ENCODE measurements around the gene RAD52. TPM values are rescaled to one million over a fixed set of nuclear protein-coding genes. Genes with fewer than 3 reads are reported as not detected.

The RAD52 gene
- total RNA-seq, 3 donors from 2014 or later: 8.0 to 12.1 (median 11.1) TPM

- peak in 1 of 2 donors; percentile 22 for ATAC-seq
- Mint-ChIP-seq H3K9me3 (no peaks in the 10 kb centered on the region), H3K4me3 (no peak overlapping the region), H3K27me3 (ENCODE audit: low read depth) (no peaks in the 10 kb centered on the region), H3K36me3 (ENCODE audit: insufficient read depth) (peaks cover 22% of the 10 kb centered on the region), H3K4me1 (ENCODE audit: low read depth) (peaks cover 18% of the 10 kb centered on the region)
- no peak for DNase-seq
These were observed 35.4 kb downstream of the RAD52 start for GRCh38 chr12:913919-914698.

GRCh38 chr12:912466-913235 is 36.8 kb downstream of the RAD52 start:
- no peak for ATAC-seq

GRCh38 chr12:911191-911826 is 38.2 kb downstream of the RAD52 start:
- DNase-seq (no peak), ATAC-seq (no peak)
- no peak overlapping the region for H3K4me3 Mint-ChIP-seq
- H3K36me3 Mint-ChIP-seq (ENCODE audit: insufficient read depth): peaks cover 31% of the 10 kb centered on the region
- H3K9me3 Mint-ChIP-seq: no peaks in the 10 kb centered on the region
- H3K27me3 Mint-ChIP-seq (ENCODE audit: low read depth): no peaks in the 10 kb centered on the region
- peaks cover 14% of the 10 kb centered on the region for H3K4me1 Mint-ChIP-seq (ENCODE audit: low read depth)

More at GRCh38 chr12:912466-913235, 36.8 kb downstream of the RAD52 start:
- Mint-ChIP-seq H3K9me3 (no peaks in the 10 kb centered on the region), H3K36me3 (ENCODE audit: insufficient read depth) (peaks cover 27% of the 10 kb centered on the region), H3K4me3 (no peak overlapping the region), H3K4me1 (ENCODE audit: low read depth) (peaks cover 18% of the 10 kb centered on the region), H3K27me3 (ENCODE audit: low read depth) (no peaks in the 10 kb centered on the region)
- DNase-seq: no peak

GRCh38 chr12:910416-910815 is 39.1 kb downstream of the RAD52 start:
- Mint-ChIP-seq H3K4me1 (ENCODE audit: low read depth) (peaks cover 21% of the 10 kb centered on the region), H3K9me3 (no peaks in the 10 kb centered on the region), H3K4me3 (no peak overlapping the region), H3K36me3 (ENCODE audit: insufficient read depth) (peaks cover 34% of the 10 kb centered on the region), H3K27me3 (ENCODE audit: low read depth) (no peaks in the 10 kb centered on the region)
- ATAC-seq: no peak
- no peak for DNase-seq

GRCh38 chr12:909861-910260 is 39.6 kb downstream of the RAD52 start:
- Mint-ChIP-seq H3K36me3 (ENCODE audit: insufficient read depth) (peaks cover 36% of the 10 kb centered on the region), H3K4me1 (ENCODE audit: low read depth) (peaks cover 23% of the 10 kb centered on the region), H3K27me3 (ENCODE audit: low read depth) (no peaks in the 10 kb centered on the region), H3K9me3 (no peaks in the 10 kb centered on the region), H3K4me3 (no peak overlapping the region)
- ATAC-seq: no peak
- DNase-seq: no peak

- Mint-ChIP-seq H3K9me3 (no peaks in the 10 kb centered on the region), H3K36me3 (ENCODE audit: insufficient read depth) (peaks cover 46% of the 10 kb centered on the region), H3K4me3 (no peak overlapping the region), H3K27me3 (ENCODE audit: low read depth) (no peaks in the 10 kb centered on the region), H3K4me1 (ENCODE audit: low read depth) (peaks cover 26% of the 10 kb centered on the region)
- DNase-seq (no peak), ATAC-seq (no peak)
These were observed 41.9 kb downstream of the RAD52 start for GRCh38 chr12:907413-908185.

- Mint-ChIP-seq H3K27me3 (ENCODE audit: low read depth) (no peaks in the 10 kb centered on the region), H3K36me3 (ENCODE audit: insufficient read depth) (peaks cover 56% of the 10 kb centered on the region), H3K4me3 (no peak overlapping the region), H3K4me1 (ENCODE audit: low read depth) (peaks cover 26% of the 10 kb centered on the region), H3K9me3 (no peaks in the 10 kb centered on the region)
- DNase-seq: no peak
- ATAC-seq: no peak
These were observed 43.4 kb downstream of the RAD52 start for GRCh38 chr12:906062-906585.

GRCh38 chr12:905261-906031 is 44.0 kb downstream of the RAD52 start:
- Mint-ChIP-seq H3K27me3 (ENCODE audit: low read depth) (no peaks in the 10 kb centered on the region), H3K36me3 (ENCODE audit: insufficient read depth) (peaks cover 62% of the 10 kb centered on the region), H3K4me1 (ENCODE audit: low read depth) (peaks cover 26% of the 10 kb centered on the region), H3K9me3 (no peaks in the 10 kb centered on the region), H3K4me3 (no peak overlapping the region)
- ATAC-seq (peak; percentile 52 to 54), DNase-seq (no peak)

- DNase-seq (no peak), ATAC-seq (no peak)
- Mint-ChIP-seq H3K4me3 (no peak overlapping the region), H3K9me3 (no peaks in the 10 kb centered on the region), H3K27me3 (ENCODE audit: low read depth) (no peaks in the 10 kb centered on the region), H3K36me3 (ENCODE audit: insufficient read depth) (peaks cover 63% of the 10 kb centered on the region), H3K4me1 (ENCODE audit: low read depth) (peaks cover 26% of the 10 kb centered on the region)
These were observed 45.5 kb downstream of the RAD52 start for GRCh38 chr12:904010-904414.

GRCh38 chr12:903055-903454 is 46.4 kb downstream of the RAD52 start:
- Mint-ChIP-seq H3K27me3 (ENCODE audit: low read depth) (no peaks in the 10 kb centered on the region), H3K4me1 (ENCODE audit: low read depth) (peaks cover 26% of the 10 kb centered on the region), H3K9me3 (no peaks in the 10 kb centered on the region), H3K36me3 (ENCODE audit: insufficient read depth) (peaks cover 58% of the 10 kb centered on the region), H3K4me3 (no peak overlapping the region)
- ATAC-seq (no peak), DNase-seq (no peak)

GRCh38 chr12:902581-902980 is 46.9 kb downstream of the RAD52 start:
- ATAC-seq (no peak), DNase-seq (no peak)
- Mint-ChIP-seq H3K4me3 (no peak overlapping the region), H3K27me3 (ENCODE audit: low read depth) (no peaks in the 10 kb centered on the region), H3K9me3 (no peaks in the 10 kb centered on the region), H3K4me1 (ENCODE audit: low read depth) (peaks cover 26% of the 10 kb centered on the region), H3K36me3 (ENCODE audit: insufficient read depth) (peaks cover 59% of the 10 kb centered on the region)

- Mint-ChIP-seq H3K4me1 (ENCODE audit: low read depth) (no peaks in the 10 kb centered on the region), H3K4me3 (no peak overlapping the region), H3K36me3 (ENCODE audit: insufficient read depth) (peaks cover 42% of the 10 kb centered on the region), H3K9me3 (no peaks in the 10 kb centered on the region), H3K27me3 (ENCODE audit: low read depth) (no peaks in the 10 kb centered on the region)
- ATAC-seq (no peak), DNase-seq (no peak)
These were observed 52.1 kb downstream of the RAD52 start for GRCh38 chr12:897386-897785.

- H3K9me3 Mint-ChIP-seq: no peaks in the 10 kb centered on the region
- H3K4me3 Mint-ChIP-seq: no peak overlapping the region
- DNase-seq (no peak), ATAC-seq (no peak)
- H3K36me3 Mint-ChIP-seq (ENCODE audit: insufficient read depth): peaks cover 35% of the 10 kb centered on the region
- H3K4me1 Mint-ChIP-seq (ENCODE audit: low read depth): no peaks in the 10 kb centered on the region
- H3K27me3 Mint-ChIP-seq (ENCODE audit: low read depth): no peaks in the 10 kb centered on the region
These were observed 53.5 kb downstream of the RAD52 start for GRCh38 chr12:896031-896430.

Measured in activated T-cell treated with anti-CD3 and anti-CD28 coated beads, Interleukin-2, amount 50 U/mL, for 4 hours (primary cell).